H1 (cell line): ENCODE measurements around the gene CDCP1. TPM values are rescaled to one million over a fixed set of nuclear protein-coding genes. Genes with fewer than 3 reads are reported as not detected.

Source experiments
- CTCF ChIA-PET: fragments of 300-600 bp; sonication (Branson Sonifier 250); formaldehyde crosslinking; loops from one replicate; lab custom pipeline; 2021; ENCODE audit not compliant: partially characterized antibody; lab: Charles Lee
- POLR2A ChIA-PET: fragments of 300-600 bp; sonication (Branson Sonifier 250); formaldehyde crosslinking; loops from one replicate; lab custom pipeline; 2021; ENCODE audit warnings: inconsistent platforms; ENCODE audit not compliant: partially characterized antibody; lab: Charles Lee
- DNase-seq, 2 experiments: peaks; one replicate each; pipeline versions ENCODE4 v3.0.0 to v3.0.0-alpha.2; 2010 to 2022; ENCODE audit warnings: low spot score in 2 of 2, low read depth in 1 of 2, mixed read lengths in 1 of 2
- FAIRE-seq: peaks from 2 replicates; lab custom pipeline; 2011; peaks lifted over from hg19 to GRCh38; lab: Jason Lieb, UNC
- H2AFZ ChIP-seq: 2 replicates; pipeline ENCODE4 v1.8.1; 2012; ENCODE audit warnings: low read length, inconsistent platforms
- H2AK5ac ChIP-seq: 2 replicates; pipeline ENCODE4 v1.6.1; 2013; ENCODE audit warnings: low read depth, low read length
- H2BK120ac ChIP-seq: replicated peaks from 2 replicates; pipeline ENCODE3; 2013; ENCODE audit warnings: low read depth, low read length, inconsistent platforms
- H2BK12ac ChIP-seq: 2 replicates; pipeline ENCODE4 v1.6.1; 2013; ENCODE audit warnings: low read depth, low read length
- H2BK15ac ChIP-seq: 2 replicates; pipeline ENCODE4 v1.6.1; 2013; ENCODE audit warnings: low read length
- H2BK20ac ChIP-seq: 2 replicates; pipeline ENCODE4 v1.6.1; 2013; ENCODE audit warnings: low read length
- H2BK5ac ChIP-seq: 2 replicates; pipeline ENCODE4 v1.6.1; 2013; ENCODE audit warnings: low read depth, low read length
- H3K14ac ChIP-seq: 2 replicates; pipeline ENCODE4 v1.6.1; 2013; ENCODE audit warnings: inconsistent platforms; ENCODE audit not compliant: insufficient read length
- H3K18ac ChIP-seq: 2 replicates; pipeline ENCODE4 v1.6.1; 2013; ENCODE audit warnings: low read length; ENCODE audit errors: extremely low read depth
- H3K23ac ChIP-seq: 2 replicates; pipeline ENCODE4 v1.6.1; 2013; ENCODE audit warnings: inconsistent platforms; ENCODE audit not compliant: insufficient read length
- H3K23me2 ChIP-seq: 2 replicates; pipeline ENCODE4 v1.6.1; 2013; ENCODE audit warnings: low read depth, low read length
- H3K27ac ChIP-seq: 2 replicates; pipeline ENCODE4 v1.6.1; 2011; ENCODE audit warnings: low read depth, low read length, inconsistent platforms
- H3K27me3 ChIP-seq, 4 experiments: replicated peaks in 1 of 4; 1 replicate in 1 of 4; 2 replicates in 3 of 4; pipeline versions ENCODE4 v1.6.1 to v1.8.1; 2011 to 2013; ENCODE audit warnings: low read length in 3 of 4, mild to moderate bottlenecking in 3 of 4, inconsistent platforms in 2 of 4, mixed read lengths in 2 of 4, moderate library complexity in 1 of 4; ENCODE audit not compliant: control insufficient read depth in 3 of 4, insufficient read depth in 3 of 4; ENCODE audit errors: extremely low read depth in 1 of 4
- H3K36me3 ChIP-seq, 4 experiments: 2 replicates each; pipeline versions ENCODE4 v1.6.1 to v1.8.1; 2011 to 2013; ENCODE audit warnings: mild to moderate bottlenecking in 4 of 4, low read length in 3 of 4, moderate library complexity in 2 of 4, control low read depth in 1 of 4, inconsistent platforms in 1 of 4; ENCODE audit not compliant: insufficient read depth in 4 of 4, control insufficient read depth in 2 of 4
- H3K4ac ChIP-seq: replicated peaks from 2 replicates; pipeline ENCODE3; 2013; ENCODE audit warnings: low read length, low read depth, mixed read lengths, inconsistent platforms; ENCODE audit not compliant: insufficient read length
- H3K4me1 ChIP-seq, 4 experiments: replicated peaks in 1 of 4; 1 replicate in 1 of 4; 2 replicates in 3 of 4; pipeline versions ENCODE4 v1.6.1 to v1.8.1; 2011 to 2013; ENCODE audit warnings: low read length in 3 of 4, inconsistent platforms in 2 of 4, mixed read lengths in 1 of 4; ENCODE audit not compliant: insufficient read depth in 4 of 4, control insufficient read depth in 3 of 4
- H3K4me2 ChIP-seq, 2 experiments: 2 replicates each; pipeline versions ENCODE4 v1.6.1 to v1.8.1; 2011 to 2013; ENCODE audit warnings: low read depth in 2 of 2, low read length in 2 of 2, control low read depth in 1 of 2, inconsistent platforms in 1 of 2, mild to moderate bottlenecking in 1 of 2; ENCODE audit not compliant: insufficient read depth in 1 of 2
- H3K4me3 ChIP-seq, 4 experiments: fragments of 200-600, 300-600 bp in 1 of 4; sonication (generic), shearing (Covaris generic), sonication (Bioruptor Twin) in 1 of 4; 2 replicates each; pipeline versions ENCODE4 v1.5.1 to v1.8.1; 2011 to 2016; ENCODE audit warnings: low read length in 4 of 4, low read depth in 3 of 4, control low read depth in 2 of 4, inconsistent platforms in 2 of 4, mild to moderate bottlenecking in 2 of 4, mixed read lengths in 1 of 4, moderate library complexity in 1 of 4; ENCODE audit not compliant: insufficient read depth in 2 of 4; ENCODE audit errors: extremely low read depth in 1 of 4
- H3K56ac ChIP-seq: replicated peaks from 2 replicates; pipeline ENCODE3; 2013; ENCODE audit warnings: low read depth, mild to moderate bottlenecking, mixed read lengths, low read length, inconsistent platforms; ENCODE audit not compliant: insufficient read length
- H3K79me1 ChIP-seq: 2 replicates; pipeline ENCODE4 v1.6.1; 2013; ENCODE audit warnings: low read depth, low read length, control low read depth
- H3K79me2 ChIP-seq, 2 experiments: 2 replicates each; pipeline versions ENCODE4 v1.6.1 to v1.8.1; 2012 to 2013; ENCODE audit warnings: low read length in 2 of 2, mild to moderate bottlenecking in 2 of 2, inconsistent platforms in 1 of 2; ENCODE audit not compliant: insufficient read depth in 2 of 2, control insufficient read depth in 1 of 2
- H3K9ac ChIP-seq, 4 experiments: replicated peaks in 1 of 4; 1 replicate in 1 of 4; 2 replicates in 3 of 4; pipeline versions ENCODE4 v1.6.1 to v1.8.1; 2011 to 2013; ENCODE audit warnings: low read depth in 3 of 4, low read length in 3 of 4, control low read depth in 2 of 4, mild to moderate bottlenecking in 2 of 4, moderate library complexity in 2 of 4, inconsistent platforms in 1 of 4; ENCODE audit errors: extremely low read depth in 1 of 4
- H3K9me3 ChIP-seq, 2 experiments: 2 replicates each; pipeline versions ENCODE4 v1.6.1 to v1.8.1; 2012 to 2013; ENCODE audit warnings: mild to moderate bottlenecking in 2 of 2, moderate library complexity in 2 of 2, control low read depth in 1 of 2, inconsistent platforms in 1 of 2, low read depth in 1 of 2, low read length in 1 of 2, mixed read lengths in 1 of 2; ENCODE audit not compliant: insufficient read depth in 2 of 2
- H4K20me1 ChIP-seq, 2 experiments: replicated peaks in 1 of 2; 2 replicates each; pipeline versions ENCODE3 to v1.8.1; 2011 to 2013; ENCODE audit warnings: inconsistent platforms in 2 of 2, low read length in 2 of 2, mild to moderate bottlenecking in 1 of 2; ENCODE audit not compliant: insufficient read depth in 2 of 2, control insufficient read depth in 1 of 2
- H4K5ac ChIP-seq: 2 replicates; pipeline ENCODE4 v1.6.1; 2013; ENCODE audit warnings: low read length, low read depth, mixed read lengths, inconsistent platforms; ENCODE audit not compliant: insufficient read length
- H4K8ac ChIP-seq: 2 replicates; pipeline ENCODE4 v1.8.0; 2013; ENCODE audit warnings: mild to moderate bottlenecking, moderate library complexity, low read length, inconsistent platforms; ENCODE audit not compliant: insufficient read depth; ENCODE audit errors: extremely low read depth
- H4K91ac ChIP-seq: replicated peaks from 2 replicates; pipeline ENCODE3; 2013; ENCODE audit warnings: low read length, mixed read lengths, inconsistent platforms; ENCODE audit not compliant: insufficient read length
- EZH2 ChIP-seq: fragments of 200-600 bp; sonication (generic); IDR thresholded peaks from 2 replicates; pipeline ENCODE4 v1.7.1; 2012; ENCODE audit warnings: low read depth, mild to moderate bottlenecking, moderate library complexity, low read length, inconsistent platforms; ENCODE audit not compliant: severe bottlenecking
- HDAC6 ChIP-seq: IDR thresholded peaks from one replicate; pipeline ENCODE4 v1.7.1; 2012; ENCODE audit warnings: low read depth, mild to moderate bottlenecking, inconsistent platforms, low read length, moderate library complexity
- KDM4A ChIP-seq: IDR thresholded peaks from one replicate; pipeline ENCODE4 v1.7.1; 2012; ENCODE audit warnings: low read depth, mild to moderate bottlenecking, moderate library complexity, low read length, inconsistent platforms; ENCODE audit not compliant: severe bottlenecking
- PHF8 ChIP-seq: fragments of 200-600 bp; sonication (generic); conservative IDR thresholded peaks from 2 replicates; pipeline ENCODE4 v1.7.1; 2012; ENCODE audit warnings: low read depth, mild to moderate bottlenecking, inconsistent platforms, low read length, moderate library complexity
- WGBS, 2 experiments: shearing (Covaris generic) in 1 of 2; methylation state at CpG; one replicate each; pipeline versions ENCODE4 v1.1.6 to v1.1.7; 2013 to 2015; ENCODE audit warnings: low lambda C conversion rate in 2 of 2, mixed read lengths in 2 of 2, inconsistent platforms in 1 of 2, low coverage in 1 of 2, missing lambda C conversion rate in 1 of 2; ENCODE audit not compliant: insufficient replicate concordance in 2 of 2, insufficient coverage in 1 of 2, insufficient read length in 1 of 2; ENCODE audit errors: extremely low coverage in 1 of 2, missing lambda C conversion rate in 1 of 2; 5-methylcytosine and 5-hydroxymethylcytosine counted together
- polyA plus RNA-seq, 7 experiments: library from polyadenylated mRNA; depleted of rRNA in 3 of 7; stranded (reverse) in 5 of 7; unstranded in 2 of 7; fragments of >200 nt in 5 of 7; fragments of 200-250 nt in 2 of 7; gene quantifications; 1 replicate in 5 of 7; 2 replicates in 1 of 7; 4 replicates in 1 of 7; pipeline versions ENCODE4 v1.2.1 to v1.2.3, GENCODE V29; 2011 to 2013; ENCODE audit warnings: missing spikeins in 2 of 7, mixed read lengths in 2 of 7
- total RNA-seq: library from RNA; stranded (reverse); fragmentation: NEBNext Ultra II Directional; extraction: Animal tissue kit (Norgen Biotek cat#: 25700); gene quantifications from 2 replicates; pipeline ENCODE4 v1.2.1, GENCODE V29; 2021

CDCP1 gene
- total and polyA plus RNA-seq, 2 of the 8 experiments (the other 6 are each of a cell fraction or from before 2014, with no cell fraction given), result 10.0 to 23.3 TPM

DNA sequence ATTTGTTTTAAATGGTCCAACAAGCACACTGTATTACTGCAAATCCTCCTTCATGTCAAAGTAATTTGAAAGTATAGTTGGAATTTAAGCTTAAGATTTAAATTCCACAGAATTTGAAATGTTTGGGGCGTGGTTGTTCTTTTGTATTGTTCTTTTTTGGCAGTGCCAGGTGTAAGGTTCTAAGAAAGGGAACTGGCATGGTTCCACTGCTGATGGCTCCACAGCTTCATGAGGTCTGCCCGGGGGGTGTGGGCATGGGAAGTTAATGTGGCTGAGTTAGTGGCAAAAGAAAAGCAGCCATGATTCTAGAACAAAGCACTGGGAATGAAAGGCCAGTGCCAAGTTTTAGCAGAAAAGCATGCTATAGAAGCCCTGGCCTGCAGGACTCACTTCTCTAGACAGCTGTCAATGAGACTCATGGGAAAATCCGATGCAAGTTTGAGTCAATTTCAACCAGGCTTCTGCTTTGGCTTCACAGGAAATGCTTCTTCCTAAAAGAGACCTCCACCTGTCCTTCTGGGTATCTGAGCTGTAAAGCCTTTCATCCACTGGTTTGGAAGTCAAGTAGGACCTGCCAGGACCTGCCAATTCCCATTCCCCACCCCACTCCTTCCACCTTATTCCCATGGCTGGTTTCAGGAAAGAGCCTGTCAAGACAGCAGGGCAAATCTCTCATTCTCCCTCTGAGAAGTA, 18.9 kb downstream of the CDCP1 start:
- Histone ChIP-seq H2BK15ac (no peak overlapping the region), H3K36me3 (no peaks in the 10 kb centered on the region), H3K18ac (no peak overlapping the region), H3K27ac (no peak overlapping the region), H3K27me3 (no peaks in the 10 kb centered on the region), H3K14ac (no peak overlapping the region), H4K5ac (no peak overlapping the region), H3K23ac (no peak overlapping the region), H3K56ac (no peak overlapping the region), H3K4me3 (no peak overlapping the region), H2BK20ac (no peak overlapping the region), H3K9ac (no peak overlapping the region), H3K4me1 (no peaks in the 10 kb centered on the region), H2AFZ (no peak overlapping the region), H2BK120ac (no peak overlapping the region), H2AK5ac (no peak overlapping the region), H3K79me2 (no peaks in the 10 kb centered on the region; a peak in 2 of 4 replicates), H3K23me2 (no peaks in the 10 kb centered on the region), H2BK12ac (no peak overlapping the region), H2BK5ac (no peak overlapping the region), H3K79me1 (peaks cover 7% of the 10 kb centered on the region), H4K8ac (no peak overlapping the region), H3K4ac (no peak overlapping the region), H4K20me1 (peaks cover 2 to 4% of the 10 kb centered on the region in 2 experiments), H3K4me2 (no peak overlapping the region), H3K9me3 (no peaks in the 10 kb centered on the region), H4K91ac (no peak overlapping the region)
- no peak for FAIRE-seq
- DNase-seq, result no peak
- 88% methylated on average over 3 of the region's 3 CpGs; no CpG with 5 or more reads in 1 of the 2 experiments for whole genome bisulfite sequencing, 2 experiments
- POLR2A ChIA-PET, result interaction anchor here (1.2 kb wide), 1 partner anchor 8 kb away, joined by 3 read pairs; no protein-coding TSS in a partner anchor
- CTCF ChIA-PET, result interaction anchor here (1.4 kb wide), 1 partner anchor 89 kb away, joined by 4 read pairs; no protein-coding TSS in a partner anchor
- TF ChIP-seq PHF8 (no peak), EZH2 (no peak), HDAC6 (no peak), KDM4A (no peak)
